Activated CD4-positive, alpha-beta T cell treated with anti-CD3 and anti-CD28 coated beads for 4 hours (primary cell): ENCODE data around the gene TMEM178A.

Experiments
- DNase-seq, 2 donors: peaks; one replicate each; pipeline ENCODE4 v3.0.0-alpha.2; 2020

The TMEM178A gene

GRCh38 chr2:39762448-39762847 lies 96.7 kb downstream of the TMEM178A start:
- no peak for DNase-seq
